A549 (cell line): ENCODE data around the gene C10orf105. TPM values are rescaled to one million over a fixed set of nuclear protein-coding genes. Genes with fewer than 3 reads are reported as not detected.

Source experiments
- ATAC-seq, 2 experiments: fragments of 200-7000 bp in 1 of 2; fragments of >200 bp in 1 of 2; cut with Nextera tagmentation in 1 of 2; cut with Tn5 transposase in 1 of 2; 3 replicates each; pipeline versions ENCODE4 v1.8.0 to v1.9.1; 2018 to 2020; ENCODE audit warnings: mild to moderate bottlenecking in 1 of 2, moderate library complexity in 1 of 2
- CTCF ChIA-PET: fragments of 300-600 bp; sonication (Branson Sonifier 250); formaldehyde crosslinking; extraction: SDS; loops from one replicate; lab custom pipeline; 2021; ENCODE audit warnings: antibody characterized with exemption, inconsistent platforms; lab: Yijun Ruan, JAX
- POLR2A ChIA-PET: fragments of 350-600 bp; formaldehyde crosslinking; extraction: SDS; loops from one replicate; lab custom pipeline; 2021; ENCODE audit warnings: antibody characterized with exemption, inconsistent platforms; lab: Yijun Ruan, JAX
- DNase-seq, 2 experiments: peaks; one replicate each; pipeline versions ENCODE4 v3.0.0 to v3.0.0-alpha.2; 2011 to 2016; ENCODE audit warnings: low read depth in 1 of 2, low spot score in 1 of 2
- FAIRE-seq: peaks from 2 replicates; lab custom pipeline; 2011; peaks lifted over from hg19 to GRCh38; lab: Jason Lieb, UNC
- H3K27ac ChIP-seq, 2 experiments: fragments of >200 bp; sonication (Bioruptor Twin); formaldehyde crosslinking; 3 replicates each; pipeline ENCODE4 v1.5.1; 2016 to 2017
- H3K4me1 ChIP-seq: fragments of >200 bp; sonication (Bioruptor Twin); formaldehyde crosslinking; 3 replicates; pipeline ENCODE4 v1.6.1; 2016
- H3K4me2 ChIP-seq: fragments of >200 bp; sonication (Bioruptor Twin); formaldehyde crosslinking; 3 replicates; pipeline ENCODE4 v1.6.1; 2016
- H3K4me3 ChIP-seq: fragments of >200 bp; sonication (Bioruptor Twin); formaldehyde crosslinking; 3 replicates; pipeline ENCODE4 v1.5.1; 2016
- H3K9me3 ChIP-seq: fragments of >200 bp; sonication (Bioruptor Twin); formaldehyde crosslinking; 3 replicates; pipeline ENCODE4 v1.6.1; 2016
- BHLHE40 ChIP-seq: IDR thresholded peaks from 2 replicates; pipeline ENCODE4 v1.6.1; 2012; ENCODE audit warnings: low read depth, low read length, inconsistent platforms
- CBX8 ChIP-seq: fragments of 200-600 bp; sonication (generic); IDR thresholded peaks from 2 replicates; pipeline ENCODE4 v1.6.1; 2016
- CEBPB ChIP-seq, 2 experiments: fragments of >200 bp in 1 of 2; sonication (Bioruptor Twin) in 1 of 2; formaldehyde crosslinking in 1 of 2; IDR thresholded peaks; 2 replicates each; pipeline ENCODE4 v1.6.1; 2012 to 2016
- EHF ChIP-seq: fragments of 250-450 bp; sonication (Bioruptor Pico); IDR thresholded peaks from 2 replicates; pipeline ENCODE4 v1.5.0; 2020; ENCODE audit warnings: mild to moderate bottlenecking
- HEYL ChIP-seq: fragments of 250-450 bp; sonication (Bioruptor Pico); IDR thresholded peaks from 2 replicates; pipeline ENCODE4 v1.8.0; 2021; ENCODE audit warnings: mild to moderate bottlenecking, moderate library complexity
- JUNB ChIP-seq: fragments of >200 bp; sonication (Bioruptor Twin); formaldehyde crosslinking; IDR thresholded peaks from 2 replicates; pipeline ENCODE4 v1.6.1; 2016
- KDM1A ChIP-seq: fragments of 200-600 bp; sonication (generic); IDR thresholded peaks from 2 replicates; pipeline ENCODE4 v1.6.1; 2016; ENCODE audit warnings: low read depth, mild to moderate bottlenecking
- KDM5A ChIP-seq: fragments of 200-600 bp; sonication (generic); IDR thresholded peaks from 2 replicates; pipeline ENCODE4 v1.6.1; 2016; ENCODE audit warnings: antibody characterized with exemption, mild to moderate bottlenecking
- MAFK ChIP-seq: fragments of 450-650 bp; IDR thresholded peaks from 2 replicates; pipeline ENCODE4 v1.6.1; 2014; ENCODE audit not compliant: partially characterized antibody
- MAZ ChIP-seq: fragments of 150-350 bp; IDR thresholded peaks from 2 replicates; pipeline ENCODE4 v1.6.1; 2014; ENCODE audit warnings: antibody characterized with exemption, low read depth, low read length, borderline replicate concordance
- NFE2L2 ChIP-seq: fragments of 150-350 bp; conservative IDR thresholded peaks from 2 replicates; pipeline ENCODE4 v1.6.1; 2014; ENCODE audit warnings: low read length
- PHF8 ChIP-seq: fragments of 200-600 bp; sonication (generic); IDR thresholded peaks from 2 replicates; pipeline ENCODE4 v1.6.1; 2016; ENCODE audit warnings: low read depth, mild to moderate bottlenecking, antibody characterized with exemption, moderate library complexity, borderline replicate concordance
- POLR2AphosphoS2 ChIP-seq: conservative IDR thresholded peaks from 2 replicates; pipeline ENCODE4 v1.6.1; 2012; ENCODE audit warnings: low read length, improper control_type of control experiment, inconsistent platforms
- RCOR1 ChIP-seq: fragments of 150-350 bp; IDR thresholded peaks from 2 replicates; pipeline ENCODE4 v1.6.1; 2014; ENCODE audit warnings: antibody characterized with exemption, low read length, low read depth
- RFX5 ChIP-seq: fragments of 450-650 bp; IDR thresholded peaks from 2 replicates; pipeline ENCODE4 v1.7.1; 2014; ENCODE audit warnings: antibody characterized with exemption, mild to moderate bottlenecking, moderate library complexity
- RNF2 ChIP-seq: fragments of 200-600 bp; sonication (generic); IDR thresholded peaks from 2 replicates; pipeline ENCODE4 v1.6.1; 2016; ENCODE audit warnings: low read depth, mild to moderate bottlenecking, antibody characterized with exemption, moderate library complexity, borderline replicate concordance
- TP53 ChIP-seq: fragments of 250-450 bp; sonication (Bioruptor Pico); IDR thresholded peaks from 2 replicates; pipeline ENCODE4 v1.5.0; 2021; ENCODE audit warnings: mild to moderate bottlenecking, moderate library complexity
- ZNF302 ChIP-seq: fragments of 250-450 bp; sonication (Bioruptor Pico); IDR thresholded peaks from 2 replicates; pipeline ENCODE4 v1.9.0; 2021; ENCODE audit warnings: inconsistent platforms, mild to moderate bottlenecking, moderate library complexity
- WGBS: methylation state at CpG from one replicate; pipeline ENCODE4 v1.1.6; 2017; ENCODE audit errors: missing lambda C conversion rate; 5-methylcytosine and 5-hydroxymethylcytosine counted together
- polyA plus RNA-seq, 4 experiments: library from polyadenylated mRNA; depleted of rRNA in 3 of 4; stranded (reverse); fragments of >200 nt; fragmentation: RNase III in 1 of 4; extraction: RNeasy Plus Mini Kit Qiagen cat#74134 plus additional on column Dnase treatment in 1 of 4; gene quantifications; 2 replicates in 3 of 4; 3 replicates in 1 of 4; pipeline ENCODE4 v1.2.3, GENCODE V29; 2011 to 2017
- TF ChIP-seq, protein P1 (sequence below): IDR thresholded peaks from 2 replicates; pipeline ENCODE4 v1.6.1; 2012; ENCODE audit warnings: low read depth, borderline replicate concordance
- TF ChIP-seq, protein P2 (sequence below): fragments of 150-350 bp; IDR thresholded peaks from 2 replicates; pipeline ENCODE4 v1.6.1; 2014; ENCODE audit warnings: low read depth, mild to moderate bottlenecking, low read length
- TF ChIP-seq, protein P3 (sequence below): fragments of 250-450 bp; sonication (Bioruptor Pico); IDR thresholded peaks from 2 replicates; pipeline ENCODE4 v1.5.0; 2021; ENCODE audit warnings: mild to moderate bottlenecking, moderate library complexity, borderline replicate concordance
- TF ChIP-seq, protein P4 (sequence below): fragments of 450-650 bp; IDR thresholded peaks from 2 replicates; pipeline ENCODE4 v1.6.1; 2014; ENCODE audit warnings: antibody characterized with exemption

C10orf105 gene
- polyA plus RNA-seq, 2 of the 4 experiments (the other 2 are of a cell fraction) = not detected

DNA sequence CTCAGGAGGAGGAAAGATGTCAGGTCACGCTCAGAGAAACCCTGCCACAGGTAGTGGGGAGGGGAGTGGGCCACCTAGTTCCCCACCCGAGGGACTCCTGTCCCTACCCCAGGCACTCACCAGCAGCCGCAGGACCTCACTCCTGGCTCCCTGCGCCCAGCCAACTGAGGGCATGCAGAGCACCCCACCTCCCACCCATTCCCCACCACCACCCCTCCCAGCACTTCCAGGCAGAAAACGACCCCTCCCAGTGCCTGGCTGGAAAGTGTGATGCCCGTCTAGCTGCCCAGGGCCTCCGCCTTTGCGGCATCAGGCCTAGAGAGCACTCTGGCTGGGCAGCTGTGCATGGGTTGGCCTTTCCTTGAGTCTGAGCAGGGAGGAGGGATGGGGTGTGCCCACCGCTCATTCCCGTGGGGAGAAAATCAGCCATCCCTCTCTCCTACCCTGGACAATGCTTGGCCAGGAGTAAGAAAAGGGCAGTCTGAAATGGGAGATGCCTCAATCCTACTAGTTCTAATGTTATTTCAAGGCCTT lies 1.3 kb downstream of the C10orf105 start (continued):
- TF ChIP-seq BHLHE40 = no peak

DNA sequence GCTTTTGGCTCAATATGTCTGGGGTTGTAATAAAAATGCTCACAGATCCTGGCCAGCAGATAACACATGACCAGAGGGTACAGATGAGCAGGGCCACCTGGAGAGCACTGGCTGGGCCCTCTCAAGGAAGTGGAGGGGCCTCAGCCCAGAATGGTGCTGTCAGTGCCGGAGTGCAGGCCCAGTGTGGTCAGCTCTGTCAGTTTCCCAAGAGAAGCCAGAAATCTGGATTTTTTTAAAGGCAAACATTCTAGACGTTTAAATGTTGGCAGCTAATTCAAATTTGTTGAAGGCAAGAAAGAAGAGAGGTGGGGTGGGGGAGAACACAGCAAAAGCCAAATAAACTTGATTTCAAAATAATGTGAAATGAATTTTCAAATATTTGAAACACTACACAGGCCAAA lies 2.0 kb downstream of the C10orf105 start:
- WGBS = 51% methylated on average over 2 of the region's 2 CpGs
- no peak for FAIRE-seq
- TF ChIP-seq, protein P1, sequence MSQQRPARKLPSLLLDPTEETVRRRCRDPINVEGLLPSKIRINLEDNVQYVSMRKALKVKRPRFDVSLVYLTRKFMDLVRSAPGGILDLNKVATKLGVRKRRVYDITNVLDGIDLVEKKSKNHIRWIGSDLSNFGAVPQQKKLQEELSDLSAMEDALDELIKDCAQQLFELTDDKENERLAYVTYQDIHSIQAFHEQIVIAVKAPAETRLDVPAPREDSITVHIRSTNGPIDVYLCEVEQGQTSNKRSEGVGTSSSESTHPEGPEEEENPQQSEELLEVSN = no peak
- TF ChIP-seq KDM1A = no peak
- TF ChIP-seq, protein P2, sequence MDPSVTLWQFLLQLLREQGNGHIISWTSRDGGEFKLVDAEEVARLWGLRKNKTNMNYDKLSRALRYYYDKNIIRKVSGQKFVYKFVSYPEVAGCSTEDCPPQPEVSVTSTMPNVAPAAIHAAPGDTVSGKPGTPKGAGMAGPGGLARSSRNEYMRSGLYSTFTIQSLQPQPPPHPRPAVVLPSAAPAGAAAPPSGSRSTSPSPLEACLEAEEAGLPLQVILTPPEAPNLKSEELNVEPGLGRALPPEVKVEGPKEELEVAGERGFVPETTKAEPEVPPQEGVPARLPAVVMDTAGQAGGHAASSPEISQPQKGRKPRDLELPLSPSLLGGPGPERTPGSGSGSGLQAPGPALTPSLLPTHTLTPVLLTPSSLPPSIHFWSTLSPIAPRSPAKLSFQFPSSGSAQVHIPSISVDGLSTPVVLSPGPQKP = no peak
- no peak for TF ChIP-seq ZNF302 (CRISPR knock-in tag)
- ChIA-PET POLR2A (interaction anchor here (1.0 kb wide), 1 partner anchor 499 kb away, joined by 5 read pairs; the partner anchor contains the start of gene ASCC1), CTCF (interaction anchor here (0.6 to 5.3 kb wide), 10 partner anchors 8 to 352 kb away, joined by 3 to 42 read pairs (median 6); partner anchors contain the start of gene VSIR)
- H3K4me2 ChIP-seq = no peak overlapping the region
- no peaks in the 10 kb centered on the region for H3K9me3 ChIP-seq
- H3K4me1 ChIP-seq = peaks cover 10% of the 10 kb centered on the region
- H3K27ac ChIP-seq = peak overlapping the region in 1 of 2 experiments; percentile 39; a peak in 2 of 6 replicates
- ATAC-seq = no peak
- DNase-seq = no peak
- no peak overlapping the region for H3K4me3 ChIP-seq

DNA sequence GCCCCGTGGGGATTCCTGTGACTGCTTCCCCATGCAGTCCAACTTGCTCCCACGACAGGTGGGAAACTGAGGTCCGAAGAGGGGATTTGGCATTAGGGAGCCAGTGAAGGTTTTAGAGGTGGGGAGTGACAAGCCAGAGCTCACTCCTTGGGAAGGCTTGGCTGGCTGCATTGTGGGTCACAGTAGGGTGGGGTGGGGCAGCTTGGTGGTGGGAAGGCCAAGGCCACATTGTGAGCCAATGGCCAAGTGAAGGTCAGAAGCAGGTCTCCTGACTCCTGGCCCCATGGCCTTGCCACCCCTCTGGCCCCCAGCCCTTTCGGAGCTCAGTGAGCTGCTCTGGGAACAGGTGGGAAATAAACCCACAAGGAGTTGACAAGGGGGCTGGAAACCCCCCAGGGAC lies 2.5 kb downstream of the C10orf105 start:
- Histone ChIP-seq H3K4me2 (no peak overlapping the region), H3K4me1 (peaks cover 10% of the 10 kb centered on the region), H3K27ac (peak overlapping the region in 1 of 2 experiments; percentile 39; a peak in 2 of 6 replicates), H3K4me3 (no peak overlapping the region), H3K9me3 (no peaks in the 10 kb centered on the region)
- ChIA-PET CTCF (interaction anchor here (0.9 to 5.3 kb wide), 9 partner anchors 9 to 179 kb away, joined by 3 to 42 read pairs (median 7); partner anchors contain the start of gene VSIR), POLR2A (no interaction called here)
- TF ChIP-seq KDM1A (no peak), MAFK (no peak), RCOR1 (no peak), PHF8 (no peak), KDM5A (no peak), CBX8 (no peak), MAZ (no peak), EHF (CRISPR knock-in tag) (no peak), CEBPB (IDR thresholded peaks at IDR 0.05) (no peak), NFE2L2 (no peak), RFX5 (no peak), HEYL (CRISPR knock-in tag) (no peak), POLR2AphosphoS2 (no peak), TP53 (CRISPR knock-in tag) (no peak), RNF2 (no peak), JUNB (no peak)
- TF ChIP-seq, protein P3, sequence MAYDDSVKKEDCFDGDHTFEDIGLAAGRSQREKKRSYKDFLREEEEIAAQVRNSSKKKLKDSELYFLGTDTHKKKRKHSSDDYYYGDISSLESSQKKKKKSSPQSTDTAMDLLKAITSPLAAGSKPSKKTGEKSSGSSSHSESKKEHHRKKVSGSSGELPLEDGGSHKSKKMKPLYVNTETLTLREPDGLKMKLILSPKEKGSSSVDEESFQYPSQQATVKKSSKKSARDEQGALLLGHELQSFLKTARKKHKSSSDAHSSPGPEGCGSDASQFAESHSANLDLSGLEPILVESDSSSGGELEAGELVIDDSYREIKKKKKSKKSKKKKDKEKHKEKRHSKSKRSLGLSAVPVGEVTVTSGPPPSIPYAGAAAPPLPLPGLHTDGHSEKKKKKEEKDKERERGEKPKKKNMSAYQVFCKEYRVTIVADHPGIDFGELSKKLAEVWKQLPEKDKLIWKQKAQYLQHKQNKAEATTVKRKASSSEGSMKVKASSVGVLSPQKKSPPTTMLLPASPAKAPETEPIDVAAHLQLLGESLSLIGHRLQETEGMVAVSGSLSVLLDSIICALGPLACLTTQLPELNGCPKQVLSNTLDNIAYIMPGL (CRISPR knock-in tag) = no peak
- TF ChIP-seq, protein P4, sequence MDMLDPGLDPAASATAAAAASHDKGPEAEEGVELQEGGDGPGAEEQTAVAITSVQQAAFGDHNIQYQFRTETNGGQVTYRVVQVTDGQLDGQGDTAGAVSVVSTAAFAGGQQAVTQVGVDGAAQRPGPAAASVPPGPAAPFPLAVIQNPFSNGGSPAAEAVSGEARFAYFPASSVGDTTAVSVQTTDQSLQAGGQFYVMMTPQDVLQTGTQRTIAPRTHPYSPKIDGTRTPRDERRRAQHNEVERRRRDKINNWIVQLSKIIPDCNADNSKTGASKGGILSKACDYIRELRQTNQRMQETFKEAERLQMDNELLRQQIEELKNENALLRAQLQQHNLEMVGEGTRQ = no peak
- 75% methylated on average over 4 of the region's 4 CpGs for WGBS
- no peak for ATAC-seq
- no peak for FAIRE-seq
- DNase-seq = no peak
